Ovary (tissue), 9 donors: ENCODE data around the gene RABGAP1L. TPM values are rescaled to one million over a fixed set of nuclear protein-coding genes. Genes with fewer than 3 reads are reported as not detected.
"Not testable (repeated sequence)": the region's sequence is repeated elsewhere in the genome, so short reads cannot be mapped to it uniquely, and the experiment has no call there.

Source experiments
- DNase-seq, 5 donors: peaks; one replicate each; pipeline ENCODE4 v3.0.0-alpha.2; 2019 to 2020
- H3K27ac ChIP-seq, 2 donors: fragments of 200-600 bp; one replicate each; pipeline versions ENCODE4 v1.5.1 to v1.8.0; 2019 to 2022
- H3K27me3 ChIP-seq: fragments of 200-600 bp; one replicate; pipeline ENCODE4 v1.8.0; 2022
- H3K36me3 ChIP-seq: fragments of 200-600 bp; sonication (generic); one replicate; pipeline ENCODE4 v1.5.1; 2019
- H3K4me1 ChIP-seq: one replicate; pipeline ENCODE4 v1.8.1; 2013; ENCODE audit warnings: mild to moderate bottlenecking, moderate library complexity; ENCODE audit not compliant: insufficient read depth
- H3K4me3 ChIP-seq: fragments of 200-600 bp; sonication (generic); one replicate; pipeline ENCODE4 v1.5.1; 2017
- H3K9me3 ChIP-seq, 2 donors: fragments of 200-600 bp in 1 of 2; sonication (generic) in 1 of 2; one replicate each; pipeline versions ENCODE4 v1.5.1 to v1.8.1; 2013 to 2019; ENCODE audit warnings: mild to moderate bottlenecking in 1 of 2, moderate library complexity in 1 of 2
- EP300 ChIP-seq: sonication (generic); formaldehyde crosslinking; IDR thresholded peaks from one replicate; pipeline ENCODE4 v1.6.1; 2017; ENCODE audit warnings: antibody characterized with exemption
- POLR2A ChIP-seq: fragments of 450-650 bp; IDR thresholded peaks from one replicate; pipeline ENCODE4 v1.6.1; 2017; ENCODE audit warnings: antibody characterized with exemption, mild to moderate bottlenecking, moderate library complexity
- WGBS, 3 donors: extraction: QIAGEN DNeasy Blood & Tissue Kit in 1 of 3; methylation state at CpG; one replicate each; pipeline versions ENCODE4 v1.1.5 to v1.1.7; 2013 to 2017; 5-methylcytosine and 5-hydroxymethylcytosine counted together
- intact Hi-C, 4 donors: fragments of 100-400 bp; cut with DNase I; formaldehyde crosslinking; loops; one replicate each; pipeline versions ENCODE4 v1.11.0 to v1.15.1; 2022 to 2023
- polyA plus RNA-seq, 2 donors: library from polyadenylated mRNA; stranded (reverse); fragments of 200-250 nt in 1 of 2; fragments of 350-450 nt in 1 of 2; fragmentation: Illumina TruSeq in 1 of 2; extraction: RNeasy Lipid Tissue Mini Kit (QIAGEN cat#74804) in 1 of 2; gene quantifications; one replicate each; pipeline ENCODE4 v1.2.3, GENCODE V29; 2013 to 2014
- total RNA-seq, 7 donors: library from RNA; depleted of rRNA in 2 of 7; stranded (reverse); fragments of >200 nt in 2 of 7; fragmentation: NEBNext Ultra II Directional in 3 of 7; extraction: Animal tissue kit (Norgen Biotek cat#: 25700) in 3 of 7; gene quantifications; one replicate each; pipeline versions ENCODE4 v1.1.0 to v1.2.4, GENCODE V29; 2016 to 2023
- TF ChIP-seq, protein P1 (sequence below), 3 donors: fragments of 450-650 bp in 2 of 3; fragments of 200-600 bp in 1 of 3; IDR thresholded peaks; one replicate each; pipeline versions ENCODE4 v1.5.1 to v1.8.0; 2016 to 2022; ENCODE audit warnings: antibody characterized with exemption in 3 of 3, mild to moderate bottlenecking in 1 of 3
- donor health status: DM: no; HTN: no; CAD: no; lungs with moderate emphysema.
- donor health status: DM: no; HTN: no; CAD: no.
- donor health status: Bipolar disorder and iron deficiency.
- donor health status: DM: yes; HTN: yes; CAD: no.
- donor health status: DM: no; HTN: no; CAD: no.
- donor health status: DM: yes; HTN: yes; CAD: no.

RABGAP1L gene
- total and polyA plus RNA-seq, 9 donors = 17.1 to 56.5 (median 43.6) TPM

DNA sequence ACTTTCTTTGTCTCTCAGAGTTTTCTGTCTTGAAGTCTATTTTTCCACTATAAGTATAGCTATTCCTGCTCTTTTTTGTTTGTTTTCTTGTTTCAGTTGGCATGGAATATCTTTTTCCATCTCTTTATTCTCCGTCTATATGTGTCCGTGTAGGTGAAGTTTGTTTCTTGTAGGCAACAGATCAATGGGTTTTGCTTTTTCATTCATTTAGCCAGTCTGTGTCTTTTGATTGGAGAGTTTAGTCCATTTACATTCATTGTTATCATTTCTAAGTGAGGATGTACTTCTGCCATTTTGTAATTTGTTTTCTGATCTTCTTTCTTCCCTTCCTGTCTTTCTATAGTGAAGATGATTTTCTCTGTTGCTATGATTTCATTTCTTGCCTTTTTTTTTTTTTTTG is 155.9 kb downstream of the RABGAP1L start:
- 96 to 99% (median 97%) methylated on average over 2 of the region's 2 CpGs for WGBS, 3 donors

DNA sequence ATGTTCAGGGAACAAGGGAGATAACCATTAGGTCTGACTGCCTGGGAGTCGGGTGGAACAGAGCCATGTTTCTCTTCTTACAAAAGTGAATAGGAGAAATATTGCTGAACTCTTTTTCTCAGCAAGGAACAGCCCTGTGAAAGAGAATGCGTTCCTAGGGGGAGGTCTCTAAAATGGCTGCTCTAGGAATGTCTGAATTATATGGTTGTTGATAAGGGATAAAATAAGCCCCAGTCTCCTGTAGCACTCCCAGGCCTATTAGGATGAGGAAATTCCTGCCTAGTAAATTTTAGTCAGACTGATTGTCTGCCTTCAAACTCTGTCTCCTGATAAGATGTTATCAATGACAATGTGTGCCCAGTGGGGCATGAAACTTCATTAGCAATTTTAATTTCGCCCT is 161.6 kb downstream of the RABGAP1L start:
- DNase-seq, H3K4me1 ChIP-seq, H3K4me3 ChIP-seq: not testable (repeated sequence)

More for the DNA sequence above, 155.9 kb downstream of the RABGAP1L start:
- TF ChIP-seq EP300 (no peak), POLR2A (no peak)
- TF ChIP-seq, protein P1, sequence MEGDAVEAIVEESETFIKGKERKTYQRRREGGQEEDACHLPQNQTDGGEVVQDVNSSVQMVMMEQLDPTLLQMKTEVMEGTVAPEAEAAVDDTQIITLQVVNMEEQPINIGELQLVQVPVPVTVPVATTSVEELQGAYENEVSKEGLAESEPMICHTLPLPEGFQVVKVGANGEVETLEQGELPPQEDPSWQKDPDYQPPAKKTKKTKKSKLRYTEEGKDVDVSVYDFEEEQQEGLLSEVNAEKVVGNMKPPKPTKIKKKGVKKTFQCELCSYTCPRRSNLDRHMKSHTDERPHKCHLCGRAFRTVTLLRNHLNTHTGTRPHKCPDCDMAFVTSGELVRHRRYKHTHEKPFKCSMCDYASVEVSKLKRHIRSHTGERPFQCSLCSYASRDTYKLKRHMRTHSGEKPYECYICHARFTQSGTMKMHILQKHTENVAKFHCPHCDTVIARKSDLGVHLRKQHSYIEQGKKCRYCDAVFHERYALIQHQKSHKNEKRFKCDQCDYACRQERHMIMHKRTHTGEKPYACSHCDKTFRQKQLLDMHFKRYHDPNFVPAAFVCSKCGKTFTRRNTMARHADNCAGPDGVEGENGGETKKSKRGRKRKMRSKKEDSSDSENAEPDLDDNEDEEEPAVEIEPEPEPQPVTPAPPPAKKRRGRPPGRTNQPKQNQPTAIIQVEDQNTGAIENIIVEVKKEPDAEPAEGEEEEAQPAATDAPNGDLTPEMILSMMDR (IDR thresholded peaks at IDR 0.05) = no peak
- Histone ChIP-seq H3K9me3 (no peaks in the 10 kb centered on the region), H3K36me3 (no peaks in the 10 kb centered on the region), H3K27ac (no peak overlapping the region), H3K4me1 (no peaks in the 10 kb centered on the region), H3K4me3 (no peak overlapping the region), H3K27me3 (no peaks in the 10 kb centered on the region)
- intact Hi-C loops = no loop called here
- DNase-seq = no peak

DNA sequence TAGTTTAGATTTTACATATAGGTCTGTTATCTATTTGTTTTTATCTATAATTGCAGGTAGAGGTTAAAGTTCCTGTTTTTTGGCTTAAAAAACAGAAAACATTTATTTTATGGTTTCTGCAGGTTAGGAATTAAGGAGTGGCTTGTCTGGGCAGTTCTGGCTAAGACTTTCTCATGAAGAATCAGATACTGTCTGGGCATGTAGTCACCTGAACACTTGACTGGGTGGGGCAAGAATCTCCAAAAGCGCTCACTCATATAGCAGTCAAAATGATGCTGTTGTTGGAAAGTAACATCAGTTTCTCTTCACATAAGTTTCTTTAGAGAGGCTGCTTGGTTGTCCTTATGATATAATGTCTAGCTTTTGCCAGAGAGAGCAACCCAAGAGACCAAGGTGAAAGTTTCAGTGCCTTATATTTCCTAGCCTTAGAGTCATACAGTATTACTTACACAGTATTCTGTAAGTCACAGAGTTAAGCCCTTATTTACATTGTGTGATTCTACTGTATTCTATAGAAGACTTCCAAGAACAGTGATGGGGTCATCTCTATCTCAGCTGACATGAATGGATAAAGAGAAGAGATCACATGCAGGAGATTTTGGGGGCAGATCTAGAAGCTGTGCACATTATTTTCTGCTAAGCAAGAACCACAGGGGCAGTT is 163.0 kb downstream of the RABGAP1L start:
- H3K4me3 ChIP-seq = no peak overlapping the region

More for the DNA sequence above, 161.6 kb downstream of the RABGAP1L start:
- H3K27me3 ChIP-seq, intact Hi-C loops, H3K36me3 ChIP-seq, H3K9me3 ChIP-seq, H3K27ac ChIP-seq: not testable (repeated sequence)
- 94 to 98% (median 97%) methylated on average over 3 of the region's 3 CpGs for WGBS, 3 donors

DNA sequence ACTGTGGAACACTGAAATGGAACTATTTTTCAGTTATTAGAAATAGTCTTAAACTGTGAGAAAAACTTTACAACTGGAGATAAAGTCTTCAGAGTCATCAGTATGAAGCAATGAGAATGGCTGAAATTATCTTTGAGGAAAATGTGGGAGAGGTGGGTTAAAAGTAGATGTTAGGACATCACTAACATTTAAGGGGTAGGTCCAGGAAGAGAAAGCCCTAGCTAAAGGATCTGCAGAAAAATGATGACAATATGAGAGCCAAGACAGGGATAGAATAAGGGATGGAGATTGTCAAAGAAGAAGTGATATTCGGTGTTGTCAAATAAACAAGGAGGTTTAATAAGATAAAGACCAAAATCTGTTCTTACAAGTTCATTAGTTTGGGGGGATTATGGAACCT is 165.2 kb downstream of the RABGAP1L start:
- Histone ChIP-seq H3K9me3 (peaks cover 0 to 6% of the 10 kb centered on the region in 2 donors), H3K27ac (no peak overlapping the region), H3K36me3 (no peaks in the 10 kb centered on the region), H3K4me1 (no peaks in the 10 kb centered on the region), H3K27me3 (no peaks in the 10 kb centered on the region), H3K4me3 (no peak overlapping the region)
- WGBS, 3 donors = 93 to 98% (median 94%) methylated on average over 1 of the region's 1 CpG
- no peak for DNase-seq
- TF ChIP-seq POLR2A (no peak), EP300 (no peak)
- TF ChIP-seq, protein P1 (IDR thresholded peaks at IDR 0.05) = no peak
- intact Hi-C loops = no loop called here

More for the DNA sequence above, 163.0 kb downstream of the RABGAP1L start:
- TF ChIP-seq POLR2A (no peak), EP300 (no peak)
- TF ChIP-seq, protein P1 (IDR thresholded peaks at IDR 0.05) = no peak
- WGBS, 3 donors = 90 to 96% (median 94%) methylated on average over 1 of the region's 1 CpG
- Histone ChIP-seq H3K27ac (no peak overlapping the region), H3K27me3 (no peaks in the 10 kb centered on the region), H3K36me3 (no peaks in the 10 kb centered on the region), H3K9me3 (peaks cover 0 to 6% of the 10 kb centered on the region in 2 donors), H3K4me1 (no peaks in the 10 kb centered on the region)
- no peak for DNase-seq
- intact Hi-C loops = no loop called here

DNA sequence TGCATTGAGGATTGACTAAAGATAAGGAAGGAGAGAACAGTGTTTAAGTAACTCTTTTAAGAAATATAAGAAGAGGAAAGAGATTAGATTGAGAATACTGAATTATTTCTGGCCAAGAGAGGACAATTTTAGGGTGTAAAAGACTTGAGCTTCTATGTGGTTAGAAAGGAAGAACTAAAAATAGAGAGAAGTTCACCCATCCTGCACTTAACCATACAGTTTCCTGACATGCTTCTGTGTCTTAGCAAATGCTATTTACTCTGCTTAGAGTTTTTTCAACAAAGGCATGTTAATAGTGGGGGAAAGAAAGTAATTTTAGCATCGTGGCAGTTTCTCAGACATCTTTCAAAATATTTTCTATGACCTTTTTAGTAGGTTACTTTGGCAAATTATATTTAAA is 165.6 kb downstream of the RABGAP1L start:
- H3K27me3 ChIP-seq = no peaks in the 10 kb centered on the region
- H3K27ac ChIP-seq = no peak overlapping the region
- no peaks in the 10 kb centered on the region for H3K4me1 ChIP-seq
- peaks cover 0 to 6% of the 10 kb centered on the region in 2 donors for H3K9me3 ChIP-seq
- TF ChIP-seq POLR2A (no peak), EP300 (no peak)
- TF ChIP-seq, protein P1 (IDR thresholded peaks at IDR 0.05) = no peak
- H3K4me3 ChIP-seq = no peak overlapping the region
- WGBS, 3 donors = 71 to 77% (median 75%) methylated on average over 1 of the region's 1 CpG
- DNase-seq = no peak
- no peaks in the 10 kb centered on the region for H3K36me3 ChIP-seq
- intact Hi-C loops = no loop called here
